Neural cell (in vitro differentiated cells): Measurements from ENCODE around the gene TGFBR2. TPM values are rescaled to one million over a fixed set of nuclear protein-coding genes. Genes with fewer than 3 reads are reported as not detected.

Experiments
- H2AFZ ChIP-seq: fragments of 200-600, 300-800 bp; sonication (generic), shearing (Covaris generic); 2 replicates; pipeline ENCODE4 v1.6.0; 2014; ENCODE audit warnings: low read depth, mild to moderate bottlenecking, antibody characterized with exemption, low read length, moderate library complexity
- H3F3A ChIP-seq: fragments of 200-600 bp; shearing (Covaris generic); 2 replicates; pipeline ENCODE4 v1.6.1; 2016; ENCODE audit warnings: mild to moderate bottlenecking, moderate library complexity, mixed read lengths, antibody characterized with exemption, low read length; ENCODE audit not compliant: insufficient read depth, poor library complexity, severe bottlenecking
- H3K27ac ChIP-seq: fragments of 200-600, 300-800 bp; sonication (generic), shearing (Covaris generic); 2 replicates; pipeline ENCODE4 v1.5.1; 2014; ENCODE audit warnings: mild to moderate bottlenecking, low read length, moderate library complexity
- H3K27me3 ChIP-seq: fragments of 300-800, 200-600 bp; sonication (generic), shearing (Covaris generic); 2 replicates; pipeline ENCODE4 v1.6.0; 2014; ENCODE audit warnings: mild to moderate bottlenecking, low read depth, low read length, moderate library complexity; ENCODE audit not compliant: insufficient read depth
- H3K36me3 ChIP-seq: fragments of 300-800, 200-600 bp; sonication (generic), shearing (Covaris generic); 2 replicates; pipeline ENCODE4 v1.5.1; 2014; ENCODE audit warnings: mild to moderate bottlenecking, antibody characterized with exemption, low read length, moderate library complexity; ENCODE audit not compliant: insufficient read depth
- H3K4me2 ChIP-seq: fragments of 300-800, 200-600 bp; sonication (generic), shearing (Covaris generic); 2 replicates; pipeline ENCODE4 v1.6.0; 2014; ENCODE audit warnings: mild to moderate bottlenecking, low read length
- H3K4me3 ChIP-seq: fragments of 300-800, 200-600 bp; sonication (generic), shearing (Covaris generic); 2 replicates; pipeline ENCODE4 v1.5.1; 2014; ENCODE audit warnings: mild to moderate bottlenecking, low read length, moderate library complexity
- H3K79me2 ChIP-seq: fragments of 200-600 bp; shearing (Covaris generic); replicated peaks from 2 replicates; pipeline ENCODE4 v1.6.0; 2014; ENCODE audit warnings: mild to moderate bottlenecking, low read length, moderate library complexity; ENCODE audit not compliant: insufficient read depth
- H3K9ac ChIP-seq: fragments of 300-800, 200-600 bp; sonication (generic), shearing (Covaris generic); 2 replicates; pipeline ENCODE4 v1.6.1; 2016; ENCODE audit warnings: mild to moderate bottlenecking, low read length, mixed read lengths
- H3K9me2 ChIP-seq: fragments of 200-600 bp; shearing (Covaris generic); 2 replicates; pipeline ENCODE4 v1.6.1; 2016; ENCODE audit warnings: mild to moderate bottlenecking, low read length, mixed read lengths; ENCODE audit not compliant: insufficient read depth
- H3K9me3 ChIP-seq: fragments of 200-600, 300-800 bp; sonication (generic), shearing (Covaris generic); 2 replicates; pipeline ENCODE4 v1.6.1; 2016; ENCODE audit warnings: mild to moderate bottlenecking, mixed run types, low read length, moderate library complexity, mixed read lengths
- H4K20me1 ChIP-seq: fragments of 200-600 bp; shearing (Covaris generic); 2 replicates; pipeline ENCODE4 v1.6.1; 2016; ENCODE audit warnings: mild to moderate bottlenecking, mixed run types; ENCODE audit not compliant: insufficient read depth
- EP300 ChIP-seq: fragments of 450-650 bp; conservative IDR thresholded peaks from 2 replicates; pipeline ENCODE4 v1.6.1; 2014; ENCODE audit warnings: antibody characterized with exemption, mild to moderate bottlenecking, moderate library complexity; ENCODE audit not compliant: poor library complexity, severe bottlenecking
- EZH2 ChIP-seq: fragments of 200-600, 300-800 bp; shearing (Covaris generic), sonication (generic); IDR thresholded peaks from 2 replicates; pipeline ENCODE4 v1.6.1; 2014; ENCODE audit warnings: antibody characterized with exemption, low read length, borderline replicate concordance, mild to moderate bottlenecking; ENCODE audit not compliant: insufficient read depth, poor library complexity, severe bottlenecking
- MXI1 ChIP-seq: fragments of 450-650 bp; conservative IDR thresholded peaks from 2 replicates; pipeline ENCODE4 v1.6.1; 2014; ENCODE audit warnings: antibody characterized with exemption, mild to moderate bottlenecking; ENCODE audit not compliant: poor library complexity, severe bottlenecking
- POLR2AphosphoS5 ChIP-seq: IDR thresholded peaks from 2 replicates; pipeline ENCODE4 v1.6.1; 2012
- RAD21 ChIP-seq: fragments of 450-650 bp; conservative IDR thresholded peaks from 2 replicates; pipeline ENCODE4 v1.6.1; 2014; ENCODE audit warnings: antibody characterized with exemption, mild to moderate bottlenecking, moderate library complexity
- SMC3 ChIP-seq: fragments of 450-650 bp; conservative IDR thresholded peaks from 2 replicates; pipeline ENCODE4 v1.6.1; 2014; ENCODE audit warnings: antibody characterized with exemption, mild to moderate bottlenecking, moderate library complexity; ENCODE audit not compliant: poor library complexity
- TAF1 ChIP-seq: IDR thresholded peaks from 2 replicates; pipeline ENCODE4 v1.6.1; 2012; ENCODE audit warnings: low read depth
- polyA plus RNA-seq: library from polyadenylated mRNA; depleted of rRNA; stranded (reverse); fragments of >200 nt; gene quantifications from 2 replicates; pipeline ENCODE4 v1.2.3, GENCODE V29; 2014
- TF ChIP-seq, protein P1 (sequence below): IDR thresholded peaks from 2 replicates; pipeline ENCODE4 v1.6.1; 2012; ENCODE audit warnings: borderline replicate concordance
- TF ChIP-seq, protein P2 (sequence below): fragments of 450-650 bp; IDR thresholded peaks from 2 replicates; pipeline ENCODE4 v1.5.1; 2014; ENCODE audit warnings: antibody characterized with exemption, mild to moderate bottlenecking, moderate library complexity; ENCODE audit not compliant: poor library complexity, severe bottlenecking

TGFBR2 gene
- polyA plus RNA-seq, 1 donor from 2014 or later: not detected

DNA sequence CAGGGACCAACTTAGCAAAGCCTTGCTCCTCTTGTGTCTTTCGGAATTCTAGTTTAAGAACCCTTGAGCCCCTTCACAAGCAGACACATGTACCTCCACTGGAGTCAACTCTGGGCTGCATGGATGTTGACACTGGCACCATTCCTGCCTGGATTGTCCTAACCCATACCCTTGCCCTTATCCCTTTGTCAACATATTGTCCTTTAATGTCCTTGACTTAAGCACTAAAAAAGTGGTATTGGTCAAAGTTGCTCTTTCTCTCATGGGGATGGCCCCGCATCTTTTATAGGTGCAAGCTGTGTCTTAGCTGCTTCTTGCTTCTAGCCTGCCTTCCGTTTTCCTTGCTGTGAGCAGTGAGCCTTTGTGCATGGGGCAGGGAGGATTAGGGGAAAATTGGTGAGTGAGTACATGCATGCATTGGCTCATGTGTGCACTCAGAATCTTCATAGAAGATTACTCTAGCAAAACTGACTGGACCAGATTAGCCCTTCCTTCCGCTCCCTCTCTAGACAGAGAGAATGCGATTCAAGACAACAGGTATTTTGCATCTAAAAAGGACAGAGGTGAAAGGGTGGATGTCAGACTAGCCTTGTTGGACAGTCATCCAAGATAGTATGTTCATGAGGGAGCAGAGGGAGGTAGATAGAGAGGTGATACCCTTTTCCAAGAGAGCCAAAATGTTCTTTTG, 42.4 kb downstream of the TGFBR2 start:
- Histone ChIP-seq H3K79me2 (no peaks in the 10 kb centered on the region), H3K27ac (no peak overlapping the region)

DNA sequence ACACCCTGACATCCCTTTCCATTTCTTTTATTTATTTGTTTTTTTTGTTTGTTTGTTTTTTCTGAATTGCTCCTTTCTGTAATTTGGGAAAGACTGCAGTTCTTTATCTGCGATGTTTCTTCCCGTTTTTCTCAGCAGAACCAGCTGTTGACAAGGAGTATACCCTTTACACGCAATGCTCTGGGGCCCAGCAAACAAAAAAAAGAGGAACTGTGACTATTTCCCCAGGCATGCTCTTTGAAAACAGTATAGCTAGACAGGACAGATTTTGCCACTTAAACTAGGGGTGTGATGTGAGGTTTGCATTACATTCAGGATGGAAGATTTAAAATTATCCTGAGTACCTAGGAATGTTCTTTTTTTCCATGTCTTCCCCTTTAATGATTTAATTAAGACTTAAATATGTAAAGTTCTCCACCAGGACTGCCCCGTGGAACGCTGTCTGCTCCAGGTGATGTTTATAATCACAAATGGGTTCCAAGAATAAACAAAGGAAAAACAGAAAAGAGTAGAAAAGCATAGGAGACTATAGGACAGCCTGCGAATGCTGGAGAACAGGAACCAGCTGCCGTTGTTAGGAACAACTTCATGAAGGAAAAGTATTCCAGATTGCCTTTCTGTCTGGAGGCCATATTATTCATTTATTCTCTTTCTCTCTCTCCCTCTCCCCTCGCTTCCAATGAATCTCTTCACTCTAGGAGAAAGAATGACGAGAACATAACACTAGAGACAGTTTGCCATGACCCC, 43.3 kb downstream of the TGFBR2 start:
- no peak overlapping the region for H2AFZ ChIP-seq
- H4K20me1 ChIP-seq: no peaks in the 10 kb centered on the region
- H3K9me2 ChIP-seq: no peaks in the 10 kb centered on the region
- H3K9ac ChIP-seq: no peak overlapping the region
- H3K79me2 ChIP-seq: no peaks in the 10 kb centered on the region
- no peak overlapping the region for H3K4me3 ChIP-seq
- no peaks in the 10 kb centered on the region for H3K27me3 ChIP-seq
- no peaks in the 10 kb centered on the region for H3K36me3 ChIP-seq
- no peak overlapping the region for H3K27ac ChIP-seq
- TF ChIP-seq POLR2AphosphoS5: no peak
- TF ChIP-seq EP300: no peak
- TF ChIP-seq EZH2: no peak
- no peak for TF ChIP-seq RAD21
- TF ChIP-seq MXI1: no peak
- no peak for TF ChIP-seq SMC3
- no peak for TF ChIP-seq TAF1
- H3K4me2 ChIP-seq: no peak overlapping the region
- no peaks in the 10 kb centered on the region for H3F3A ChIP-seq
- H3K9me3 ChIP-seq: no peaks in the 10 kb centered on the region

More for the DNA sequence above, 42.4 kb downstream of the TGFBR2 start:
- Histone ChIP-seq H3K4me2 (no peak overlapping the region), H3K9me3 (no peaks in the 10 kb centered on the region), H3K36me3 (no peaks in the 10 kb centered on the region), H2AFZ (no peak overlapping the region), H3K4me3 (no peak overlapping the region), H3K9ac (no peak overlapping the region), H4K20me1 (no peaks in the 10 kb centered on the region), H3F3A (no peaks in the 10 kb centered on the region), H3K9me2 (no peaks in the 10 kb centered on the region), H3K27me3 (no peaks in the 10 kb centered on the region)
- TF ChIP-seq SMC3 (no peak), EP300 (no peak), RAD21 (no peak), POLR2AphosphoS5 (no peak), MXI1 (no peak), EZH2 (no peak), TAF1 (no peak)
- TF ChIP-seq, protein P1, sequence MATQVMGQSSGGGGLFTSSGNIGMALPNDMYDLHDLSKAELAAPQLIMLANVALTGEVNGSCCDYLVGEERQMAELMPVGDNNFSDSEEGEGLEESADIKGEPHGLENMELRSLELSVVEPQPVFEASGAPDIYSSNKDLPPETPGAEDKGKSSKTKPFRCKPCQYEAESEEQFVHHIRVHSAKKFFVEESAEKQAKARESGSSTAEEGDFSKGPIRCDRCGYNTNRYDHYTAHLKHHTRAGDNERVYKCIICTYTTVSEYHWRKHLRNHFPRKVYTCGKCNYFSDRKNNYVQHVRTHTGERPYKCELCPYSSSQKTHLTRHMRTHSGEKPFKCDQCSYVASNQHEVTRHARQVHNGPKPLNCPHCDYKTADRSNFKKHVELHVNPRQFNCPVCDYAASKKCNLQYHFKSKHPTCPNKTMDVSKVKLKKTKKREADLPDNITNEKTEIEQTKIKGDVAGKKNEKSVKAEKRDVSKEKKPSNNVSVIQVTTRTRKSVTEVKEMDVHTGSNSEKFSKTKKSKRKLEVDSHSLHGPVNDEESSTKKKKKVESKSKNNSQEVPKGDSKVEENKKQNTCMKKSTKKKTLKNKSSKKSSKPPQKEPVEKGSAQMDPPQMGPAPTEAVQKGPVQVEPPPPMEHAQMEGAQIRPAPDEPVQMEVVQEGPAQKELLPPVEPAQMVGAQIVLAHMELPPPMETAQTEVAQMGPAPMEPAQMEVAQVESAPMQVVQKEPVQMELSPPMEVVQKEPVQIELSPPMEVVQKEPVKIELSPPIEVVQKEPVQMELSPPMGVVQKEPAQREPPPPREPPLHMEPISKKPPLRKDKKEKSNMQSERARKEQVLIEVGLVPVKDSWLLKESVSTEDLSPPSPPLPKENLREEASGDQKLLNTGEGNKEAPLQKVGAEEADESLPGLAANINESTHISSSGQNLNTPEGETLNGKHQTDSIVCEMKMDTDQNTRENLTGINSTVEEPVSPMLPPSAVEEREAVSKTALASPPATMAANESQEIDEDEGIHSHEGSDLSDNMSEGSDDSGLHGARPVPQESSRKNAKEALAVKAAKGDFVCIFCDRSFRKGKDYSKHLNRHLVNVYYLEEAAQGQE: no peak
- TF ChIP-seq, protein P2, sequence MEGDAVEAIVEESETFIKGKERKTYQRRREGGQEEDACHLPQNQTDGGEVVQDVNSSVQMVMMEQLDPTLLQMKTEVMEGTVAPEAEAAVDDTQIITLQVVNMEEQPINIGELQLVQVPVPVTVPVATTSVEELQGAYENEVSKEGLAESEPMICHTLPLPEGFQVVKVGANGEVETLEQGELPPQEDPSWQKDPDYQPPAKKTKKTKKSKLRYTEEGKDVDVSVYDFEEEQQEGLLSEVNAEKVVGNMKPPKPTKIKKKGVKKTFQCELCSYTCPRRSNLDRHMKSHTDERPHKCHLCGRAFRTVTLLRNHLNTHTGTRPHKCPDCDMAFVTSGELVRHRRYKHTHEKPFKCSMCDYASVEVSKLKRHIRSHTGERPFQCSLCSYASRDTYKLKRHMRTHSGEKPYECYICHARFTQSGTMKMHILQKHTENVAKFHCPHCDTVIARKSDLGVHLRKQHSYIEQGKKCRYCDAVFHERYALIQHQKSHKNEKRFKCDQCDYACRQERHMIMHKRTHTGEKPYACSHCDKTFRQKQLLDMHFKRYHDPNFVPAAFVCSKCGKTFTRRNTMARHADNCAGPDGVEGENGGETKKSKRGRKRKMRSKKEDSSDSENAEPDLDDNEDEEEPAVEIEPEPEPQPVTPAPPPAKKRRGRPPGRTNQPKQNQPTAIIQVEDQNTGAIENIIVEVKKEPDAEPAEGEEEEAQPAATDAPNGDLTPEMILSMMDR: no peak
